Upper lobe of left lung (tissue), 6 donors: ENCODE measurements around the gene HIGD1A. TPM values are rescaled to one million over a fixed set of nuclear protein-coding genes. Genes with fewer than 3 reads are reported as not detected.

ENCODE experiments used
- ATAC-seq, 2 donors: fragments of 200-7000 bp; cut with Tn5 transposase; one replicate each; pipeline ENCODE4 v1.9.1; 2022; ENCODE audit warnings: mild to moderate bottlenecking in 2 of 2, moderate library complexity in 2 of 2; ENCODE audit not compliant: low FRiP score in 2 of 2
- DNase-seq, 2 donors: peaks; one replicate each; pipeline ENCODE4 v3.0.0-alpha.2; 2019 to 2020
- H3K27ac ChIP-seq, 4 donors: fragments of 200-600 bp; sonication (generic); one replicate each; pipeline ENCODE4 v1.5.1; 2016 to 2019
- H3K27me3 ChIP-seq, 4 donors: fragments of 200-600 bp; sonication (generic); one replicate each; pipeline ENCODE4 v1.5.1; 2017 to 2019
- H3K36me3 ChIP-seq, 4 donors: fragments of 200-600 bp; sonication (generic); one replicate each; pipeline ENCODE4 v1.5.1; 2016 to 2019
- H3K4me1 ChIP-seq, 4 donors: fragments of 200-600 bp; sonication (generic); one replicate each; pipeline ENCODE4 v1.5.1; 2018 to 2019
- H3K4me3 ChIP-seq, 4 donors: fragments of 200-600 bp; sonication (generic); one replicate each; pipeline ENCODE4 v1.5.1; 2017 to 2019; ENCODE audit warnings: mild to moderate bottlenecking in 2 of 4, moderate library complexity in 1 of 4
- H3K9me3 ChIP-seq, 4 donors: fragments of 200-600 bp; sonication (generic); one replicate each; pipeline ENCODE4 v1.5.1; 2018 to 2019
- EP300 ChIP-seq, 4 donors: sonication (generic); formaldehyde crosslinking; IDR thresholded peaks; one replicate each; pipeline ENCODE4 v1.5.1; 2017; ENCODE audit warnings: antibody characterized with exemption in 4 of 4, control low read depth in 2 of 4
- POLR2A ChIP-seq, 4 donors: fragments of 450-650 bp; IDR thresholded peaks; one replicate each; pipeline ENCODE4 v1.5.1; 2016 to 2017; ENCODE audit warnings: antibody characterized with exemption in 4 of 4, mild to moderate bottlenecking in 2 of 4
- POLR2AphosphoS5 ChIP-seq, 2 donors: sonication (generic); formaldehyde crosslinking; IDR thresholded peaks; one replicate each; pipeline ENCODE4 v1.5.1; 2017; ENCODE audit warnings: antibody characterized with exemption in 2 of 2
- WGBS, 2 donors: methylation state at CpG; one replicate each; pipeline ENCODE4 v1.1.5; 2017 to 2018; 5-methylcytosine and 5-hydroxymethylcytosine counted together
- total RNA-seq, 6 donors: library from RNA; depleted of rRNA in 4 of 6; stranded (reverse); fragments of >200 nt in 4 of 6; gene quantifications; one replicate each; pipeline versions ENCODE4 v1.1.0 to v1.2.1, GENCODE V29; 2016 to 2021
- TF ChIP-seq, protein P1 (sequence below), 6 experiments: fragments of 450-650 bp in 4 of 6; fragments of 200-600 bp in 2 of 6; sonication (generic) in 2 of 6; IDR thresholded peaks; one replicate each; pipeline ENCODE4 v1.5.1; 2016 to 2019; ENCODE audit warnings: antibody characterized with exemption in 6 of 6
- donor health status: DM: no; HTN: no; CAD: no; lungs with moderate emphysema.
- donor health status: DM: no; HTN: yes; CAD: no; lungs with severe emphysema.

Gene HIGD1A
- 100 to 1,000 TPM in 2 of 6 donors, 10 to 100 TPM in 4; 26.2 to 108 (median 73.3) TPM for total RNA-seq

GRCh38 chr3:42804106-42804830, at the start of gene HIGD1A:
HIGD1A (minus strand) TSS chr3:42804490; CDS start chr3:42794253, 10,237 bp downstream.
- DNase-seq (peak; percentile 97 to 98), ATAC-seq (peak; percentile 100)
- Histone ChIP-seq H3K36me3 (no peaks in the 10 kb centered on the region), H3K9me3 (no peaks in the 10 kb centered on the region), H3K4me1 (peaks cover 26 to 44% (median 32%) of the 10 kb centered on the region in 4 donors), H3K27me3 (no peaks in the 10 kb centered on the region), H3K4me3 (peak within 1 kb of the TSS; percentile 52 to 77 (median 68)), H3K27ac (peak within 1 kb of the TSS; percentile 91 to 98 (median 94))
- WGBS, 2 donors, result 1 to 2% methylated on average over 46 of the region's 63 CpGs
- peak in 3 of 4 donors; percentile 87 to 98 (median 97) for TF ChIP-seq POLR2A (IDR thresholded peaks at IDR 0.05)
- TF ChIP-seq, protein P1, sequence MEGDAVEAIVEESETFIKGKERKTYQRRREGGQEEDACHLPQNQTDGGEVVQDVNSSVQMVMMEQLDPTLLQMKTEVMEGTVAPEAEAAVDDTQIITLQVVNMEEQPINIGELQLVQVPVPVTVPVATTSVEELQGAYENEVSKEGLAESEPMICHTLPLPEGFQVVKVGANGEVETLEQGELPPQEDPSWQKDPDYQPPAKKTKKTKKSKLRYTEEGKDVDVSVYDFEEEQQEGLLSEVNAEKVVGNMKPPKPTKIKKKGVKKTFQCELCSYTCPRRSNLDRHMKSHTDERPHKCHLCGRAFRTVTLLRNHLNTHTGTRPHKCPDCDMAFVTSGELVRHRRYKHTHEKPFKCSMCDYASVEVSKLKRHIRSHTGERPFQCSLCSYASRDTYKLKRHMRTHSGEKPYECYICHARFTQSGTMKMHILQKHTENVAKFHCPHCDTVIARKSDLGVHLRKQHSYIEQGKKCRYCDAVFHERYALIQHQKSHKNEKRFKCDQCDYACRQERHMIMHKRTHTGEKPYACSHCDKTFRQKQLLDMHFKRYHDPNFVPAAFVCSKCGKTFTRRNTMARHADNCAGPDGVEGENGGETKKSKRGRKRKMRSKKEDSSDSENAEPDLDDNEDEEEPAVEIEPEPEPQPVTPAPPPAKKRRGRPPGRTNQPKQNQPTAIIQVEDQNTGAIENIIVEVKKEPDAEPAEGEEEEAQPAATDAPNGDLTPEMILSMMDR (IDR thresholded peaks at IDR 0.05), result peak in 2 of 6 experiments; percentile 12 to 26
- peak; percentile 88 to 98 for TF ChIP-seq POLR2AphosphoS5 (IDR thresholded peaks at IDR 0.05)
- no peak for TF ChIP-seq EP300 (IDR thresholded peaks at IDR 0.05)

GRCh38 chr3:42853739-42854302, 49.5 kb upstream of the HIGD1A start:
- WGBS, 2 donors, result 84 to 87% methylated on average over 4 of the region's 4 CpGs

DNA sequence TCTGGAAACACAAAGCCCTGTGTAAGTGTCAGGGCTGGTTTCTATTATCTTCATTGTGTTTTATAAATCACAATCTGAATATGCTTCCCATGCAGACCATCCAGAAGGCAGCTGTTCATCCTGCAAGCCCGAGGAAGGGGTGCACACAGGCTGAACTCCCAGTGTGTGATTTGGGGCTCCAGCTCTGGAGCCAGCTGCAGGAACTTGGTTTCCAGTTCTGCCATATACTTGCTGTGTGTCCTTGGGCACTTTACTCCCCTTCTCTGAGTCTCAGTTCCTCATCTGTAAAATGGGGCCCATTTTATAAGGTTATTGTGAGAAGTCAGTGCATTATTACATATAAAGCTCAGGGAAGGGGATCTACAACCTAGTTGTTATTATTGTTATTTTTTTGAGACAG, 48.8 kb upstream of the HIGD1A start:
- Histone ChIP-seq H3K4me3 (no peak overlapping the region), H3K4me1 (peaks cover 0 to 18% (median 7%) of the 10 kb centered on the region in 4 donors), H3K9me3 (no peaks in the 10 kb centered on the region), H3K36me3 (no peaks in the 10 kb centered on the region), H3K27me3 (no peaks in the 10 kb centered on the region), H3K27ac (no peak overlapping the region)
- ATAC-seq, result no peak
- 65 to 80% methylated on average over 1 of the region's 1 CpG for WGBS, 2 donors
- DNase-seq, result no peak
- TF ChIP-seq, protein P1 (IDR thresholded peaks at IDR 0.05), result no peak
- TF ChIP-seq POLR2A (IDR thresholded peaks at IDR 0.05), result no peak
- TF ChIP-seq POLR2AphosphoS5 (IDR thresholded peaks at IDR 0.05), result no peak
- no peak for TF ChIP-seq EP300 (IDR thresholded peaks at IDR 0.05)

More at GRCh38 chr3:42853739-42854302, 49.5 kb upstream of the HIGD1A start:
- Histone ChIP-seq H3K4me1 (peaks cover 0 to 18% (median 7%) of the 10 kb centered on the region in 4 donors), H3K4me3 (no peak overlapping the region), H3K27me3 (no peaks in the 10 kb centered on the region), H3K27ac (no peak overlapping the region), H3K36me3 (no peaks in the 10 kb centered on the region), H3K9me3 (no peaks in the 10 kb centered on the region)
- DNase-seq, result no peak
- TF ChIP-seq POLR2A (IDR thresholded peaks at IDR 0.05) (no peak), EP300 (IDR thresholded peaks at IDR 0.05) (no peak), POLR2AphosphoS5 (IDR thresholded peaks at IDR 0.05) (no peak)
- TF ChIP-seq, protein P1 (IDR thresholded peaks at IDR 0.05), result no peak
- ATAC-seq, result no peak

DNA sequence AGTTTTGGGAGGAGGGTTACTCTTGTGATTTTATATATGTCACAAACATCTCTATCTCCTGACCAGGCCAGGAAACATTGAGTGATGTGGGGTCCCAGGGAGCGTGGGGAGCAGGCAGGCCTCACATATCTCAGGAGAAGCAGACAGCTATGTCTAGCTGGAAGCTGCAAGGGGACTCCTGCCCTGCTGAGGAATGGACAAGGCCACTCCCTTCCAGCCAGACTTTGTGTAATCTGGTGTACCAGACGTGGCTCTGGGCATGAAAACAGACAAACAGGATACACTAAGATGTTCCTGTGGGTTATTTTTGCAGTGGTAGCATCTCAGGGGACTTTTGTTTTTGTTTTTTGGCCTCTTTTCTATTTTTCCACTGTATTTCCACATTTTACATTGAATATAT, 48.2 kb upstream of the HIGD1A start:
- Histone ChIP-seq H3K27me3 (no peaks in the 10 kb centered on the region), H3K4me3 (no peak overlapping the region), H3K9me3 (no peaks in the 10 kb centered on the region), H3K27ac (peak overlapping the region in 1 of 4 donors; percentile 19), H3K4me1 (peaks cover 0 to 23% (median 9%) of the 10 kb centered on the region in 4 donors), H3K36me3 (no peaks in the 10 kb centered on the region)
- DNase-seq (no peak), ATAC-seq (peak in 1 of 2 donors; percentile 88)
- no peak for TF ChIP-seq POLR2A (IDR thresholded peaks at IDR 0.05)
- TF ChIP-seq, protein P1 (IDR thresholded peaks at IDR 0.05), result no peak
- no peak for TF ChIP-seq POLR2AphosphoS5 (IDR thresholded peaks at IDR 0.05)
- TF ChIP-seq EP300 (IDR thresholded peaks at IDR 0.05), result no peak
- 20 to 40% methylated on average over 2 of the region's 2 CpGs for WGBS, 2 donors
